ENCODE data around the gene CKLF.

DNA sequence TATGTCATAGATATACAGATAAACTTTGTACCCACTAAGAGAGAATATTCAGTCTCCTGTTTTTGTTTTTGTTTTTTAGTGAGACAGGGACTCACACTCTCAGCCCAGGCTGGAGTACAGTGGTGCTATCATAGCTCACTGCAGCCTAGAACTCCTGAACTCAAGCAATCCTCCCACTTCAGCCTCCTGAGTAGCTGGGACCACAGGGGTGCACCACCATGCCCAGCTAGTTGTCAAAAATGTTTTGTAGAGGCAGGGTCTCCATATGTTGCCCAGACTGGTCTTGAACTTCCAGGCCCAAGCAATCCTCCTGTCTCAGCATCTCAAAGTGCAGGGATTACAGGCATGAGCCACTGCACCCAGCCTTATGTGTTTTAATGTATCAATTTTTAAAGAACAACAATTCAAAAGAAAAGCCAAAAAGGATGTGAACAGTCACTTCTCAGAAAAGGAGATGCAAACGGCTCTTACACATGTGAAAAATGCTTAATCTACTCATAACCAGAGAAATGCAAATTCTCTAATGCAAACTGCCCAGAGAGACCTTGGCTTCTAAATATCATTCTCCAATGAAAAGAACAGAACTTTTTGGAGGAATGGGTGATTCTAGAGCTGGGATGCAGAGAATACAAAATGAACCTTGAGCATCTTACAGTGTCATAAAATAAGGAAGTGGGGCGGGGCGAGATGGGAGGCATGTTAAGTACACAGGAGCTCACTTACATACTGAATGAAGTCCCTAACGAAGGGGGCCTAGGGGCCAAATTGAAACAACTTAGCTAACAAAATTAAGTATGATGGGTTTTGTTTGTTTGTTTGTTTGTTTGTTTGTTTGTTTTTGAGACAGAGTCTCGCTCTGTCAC, 44.8 kb downstream of the CKLF start:
- TF ChIP-seq POLR2A (IDR thresholded peaks at IDR 0.05): no peak
- no peak for TF ChIP-seq CTCF (IDR thresholded peaks at IDR 0.05)

Measured in adrenal gland (tissue), 5 donors.